Stomach (tissue), 19 donors: ENCODE results near the gene MUC5B. TPM values are rescaled to one million over a fixed set of nuclear protein-coding genes. Genes with fewer than 3 reads are reported as not detected.
A peak's percentile ranks its signal among the peaks of the same experiment; 100 is the strongest.
"Not testable (repeated sequence)": the region's sequence is repeated elsewhere in the genome, so short reads cannot be mapped to it uniquely, and the experiment has no call there.

Source experiments
- DNase-seq, 2 donors: peaks; one replicate each; pipeline versions ENCODE4 v3.0.0 to v3.0.0-alpha.2; 2013 to 2019
- H3K27ac ChIP-seq, 5 donors: fragments of 200-600 bp in 4 of 5; sonication (generic) in 4 of 5; one replicate each; pipeline ENCODE4 v1.5.1; 2013 to 2019; ENCODE audit warnings: mild to moderate bottlenecking in 1 of 5, moderate library complexity in 1 of 5
- H3K27me3 ChIP-seq, 3 donors: fragments of 200-600 bp; sonication (generic); one replicate each; pipeline ENCODE4 v1.5.1; 2017 to 2019; ENCODE audit warnings: mixed run types in 1 of 3
- H3K36me3 ChIP-seq, 4 donors: fragments of 200-600 bp; sonication (generic); 1 replicate in 3 of 4; 2 replicates in 1 of 4; pipeline ENCODE4 v1.5.1; 2016 to 2019
- H3K4me1 ChIP-seq, 4 donors: fragments of 200-600 bp; sonication (generic); one replicate each; pipeline ENCODE4 v1.5.1; 2016 to 2019
- H3K4me3 ChIP-seq, 4 donors: fragments of 200-600 bp; sonication (generic) in 3 of 4; one replicate each; pipeline ENCODE4 v1.5.1; 2016 to 2019; ENCODE audit warnings: mild to moderate bottlenecking in 1 of 4
- H3K9me3 ChIP-seq, 4 donors: fragments of 200-600 bp; sonication (generic); one replicate each; pipeline ENCODE4 v1.5.1; 2016 to 2019
- EP300 ChIP-seq: sonication (generic); formaldehyde crosslinking; IDR thresholded peaks from one replicate; pipeline ENCODE4 v1.6.1; 2017; ENCODE audit warnings: antibody characterized with exemption
- POLR2A ChIP-seq, 4 donors: fragments of 450-650 bp; IDR thresholded peaks; one replicate each; pipeline ENCODE4 v1.6.1; 2016; ENCODE audit warnings: antibody characterized with exemption in 4 of 4, control low read depth in 2 of 4, mild to moderate bottlenecking in 1 of 4, moderate library complexity in 1 of 4
- POLR2AphosphoS5 ChIP-seq, 3 donors: sonication (generic); formaldehyde crosslinking; IDR thresholded peaks; one replicate each; pipeline ENCODE4 v1.6.1; 2016; ENCODE audit warnings: antibody characterized with exemption in 3 of 3
- WGBS, 5 donors: extraction: QIAGEN DNeasy Blood & Tissue Kit in 3 of 5; methylation state at CpG; one replicate each; pipeline versions ENCODE4 v1.1.5 to v1.1.7; 2013 to 2018; 5-methylcytosine and 5-hydroxymethylcytosine counted together
- intact Hi-C: fragments of 100-400 bp; cut with DNase I; formaldehyde crosslinking; loops from one replicate; pipeline ENCODE4 v1.15.1; 2023; ENCODE audit warnings: low total_unique reads
- long read RNA-seq, 10 donors: transcript quantifications; one replicate each; lab custom pipeline, GENCODE V29; 2026
- polyA plus RNA-seq, 3 donors: library from polyadenylated mRNA; stranded (reverse); fragments of 200-250 nt; gene quantifications; one replicate each; pipeline ENCODE4 v1.2.3, GENCODE V29; 2013
- total RNA-seq, 5 donors: library from RNA; depleted of rRNA; stranded (reverse); fragments of >200 nt; gene quantifications; one replicate each; pipeline versions ENCODE4 v1.1.0 to v1.2.3, GENCODE V29; 2014 to 2016
- TF ChIP-seq, protein P1 (sequence below), 7 experiments: fragments of 450-650 bp in 4 of 7; fragments of 200-600 bp in 3 of 7; sonication (generic) in 3 of 7; IDR thresholded peaks; one replicate each; pipeline ENCODE4 v1.5.1; 2016 to 2019; ENCODE audit warnings: antibody characterized with exemption in 7 of 7, control low read depth in 2 of 7, mild to moderate bottlenecking in 1 of 7
- donor health status: healthy with polysubstance abuse.
- donor health status: Bipolar disorder and iron deficiency.
- donor health status: healthy.

MUC5B gene, protein sequence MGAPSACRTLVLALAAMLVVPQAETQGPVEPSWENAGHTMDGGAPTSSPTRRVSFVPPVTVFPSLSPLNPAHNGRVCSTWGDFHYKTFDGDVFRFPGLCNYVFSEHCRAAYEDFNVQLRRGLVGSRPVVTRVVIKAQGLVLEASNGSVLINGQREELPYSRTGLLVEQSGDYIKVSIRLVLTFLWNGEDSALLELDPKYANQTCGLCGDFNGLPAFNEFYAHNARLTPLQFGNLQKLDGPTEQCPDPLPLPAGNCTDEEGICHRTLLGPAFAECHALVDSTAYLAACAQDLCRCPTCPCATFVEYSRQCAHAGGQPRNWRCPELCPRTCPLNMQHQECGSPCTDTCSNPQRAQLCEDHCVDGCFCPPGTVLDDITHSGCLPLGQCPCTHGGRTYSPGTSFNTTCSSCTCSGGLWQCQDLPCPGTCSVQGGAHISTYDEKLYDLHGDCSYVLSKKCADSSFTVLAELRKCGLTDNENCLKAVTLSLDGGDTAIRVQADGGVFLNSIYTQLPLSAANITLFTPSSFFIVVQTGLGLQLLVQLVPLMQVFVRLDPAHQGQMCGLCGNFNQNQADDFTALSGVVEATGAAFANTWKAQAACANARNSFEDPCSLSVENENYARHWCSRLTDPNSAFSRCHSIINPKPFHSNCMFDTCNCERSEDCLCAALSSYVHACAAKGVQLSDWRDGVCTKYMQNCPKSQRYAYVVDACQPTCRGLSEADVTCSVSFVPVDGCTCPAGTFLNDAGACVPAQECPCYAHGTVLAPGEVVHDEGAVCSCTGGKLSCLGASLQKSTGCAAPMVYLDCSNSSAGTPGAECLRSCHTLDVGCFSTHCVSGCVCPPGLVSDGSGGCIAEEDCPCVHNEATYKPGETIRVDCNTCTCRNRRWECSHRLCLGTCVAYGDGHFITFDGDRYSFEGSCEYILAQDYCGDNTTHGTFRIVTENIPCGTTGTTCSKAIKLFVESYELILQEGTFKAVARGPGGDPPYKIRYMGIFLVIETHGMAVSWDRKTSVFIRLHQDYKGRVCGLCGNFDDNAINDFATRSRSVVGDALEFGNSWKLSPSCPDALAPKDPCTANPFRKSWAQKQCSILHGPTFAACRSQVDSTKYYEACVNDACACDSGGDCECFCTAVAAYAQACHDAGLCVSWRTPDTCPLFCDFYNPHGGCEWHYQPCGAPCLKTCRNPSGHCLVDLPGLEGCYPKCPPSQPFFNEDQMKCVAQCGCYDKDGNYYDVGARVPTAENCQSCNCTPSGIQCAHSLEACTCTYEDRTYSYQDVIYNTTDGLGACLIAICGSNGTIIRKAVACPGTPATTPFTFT (N-terminal part only)
- total RNA-seq (100 to 1,000 TPM in 1 of 5 donors, 10 to 100 TPM in 2, 1 to 10 TPM in 2; 5.8 to 516 (median 38.5) TPM), polyA plus RNA-seq (1 to 10 TPM in 1 of 3 donors, under 1 TPM in 2; under 0.01 to 5.4 (median 0.68) TPM)
- long read RNA-seq, donor 1: 0 reads
- long read RNA-seq, donor 2: 0 reads
- long read RNA-seq, donor 3: 0 reads
- long read RNA-seq, donor 4: 0 reads
- long read RNA-seq, donor 5, partial matches to known transcripts: 14 of 14 reads
- long read RNA-seq, donor 5, other reads (novel, unspliced or antisense): 0 of 14 reads
- long read RNA-seq, donor 6, partial matches to known transcripts: 32 of 32 reads
- long read RNA-seq, donor 6, other reads (novel, unspliced or antisense): 0 of 32 reads
- long read RNA-seq, donor 7, partial matches to known transcripts: 0 of 1 reads
- long read RNA-seq, donor 7, other reads (novel, unspliced or antisense): 0 of 1 reads
- long read RNA-seq, donor 8, partial matches to known transcripts: 46 of 47 reads
- long read RNA-seq, donor 8, other reads (novel, unspliced or antisense): 0 of 47 reads
- long read RNA-seq, donor 9, partial matches to known transcripts: 17 of 20 reads
- long read RNA-seq, donor 9, other reads (novel, unspliced or antisense): 0 of 20 reads
- long read RNA-seq, donor 10: 0 reads

DNA sequence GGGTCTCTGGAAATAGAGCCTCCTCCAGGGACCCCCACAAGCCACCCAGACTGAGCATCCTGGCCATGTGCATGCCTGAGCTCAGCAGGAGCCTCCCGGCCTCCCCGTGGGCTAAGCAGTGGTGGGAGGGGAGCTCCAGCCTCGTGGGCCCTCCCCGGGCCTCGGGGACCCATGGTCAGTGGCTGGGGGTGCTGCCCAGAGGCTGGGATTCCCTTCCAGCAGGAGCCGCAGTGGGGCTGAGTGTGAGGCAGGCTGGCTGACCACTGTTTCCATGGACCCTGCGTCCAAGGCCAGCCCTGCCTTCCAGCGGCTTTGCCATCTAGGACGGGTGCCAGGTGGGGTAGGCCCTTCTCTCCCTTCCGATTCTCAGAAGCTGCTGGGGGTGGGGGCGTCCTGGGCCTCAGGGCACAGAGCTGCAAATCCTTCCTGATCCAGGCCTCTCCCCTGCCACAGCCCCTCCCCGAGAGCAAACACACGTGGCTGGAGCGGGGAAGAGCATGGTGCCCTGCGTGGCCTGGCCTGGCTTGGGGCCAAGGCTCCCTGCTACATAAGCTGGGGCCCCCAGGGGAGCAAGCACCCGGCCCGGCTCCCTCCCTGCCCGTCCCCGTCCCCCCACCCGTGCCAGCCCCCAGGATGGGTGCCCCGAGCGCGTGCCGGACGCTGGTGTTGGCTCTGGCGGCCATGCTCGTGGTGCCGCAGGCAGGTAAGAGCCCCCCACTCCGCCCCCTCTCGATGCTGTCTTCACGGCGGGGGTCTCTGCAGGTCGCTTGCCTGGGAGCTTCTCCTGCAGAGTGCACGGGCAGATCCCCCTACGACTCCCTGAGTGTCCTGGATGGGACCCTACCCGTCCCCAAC is at the start of gene MUC5B:
Gene MUC5B (plus strand): TSS at position 576 of the 855 bp plus-strand sequence. CDS start 58 bp downstream, at position 634.
- TF ChIP-seq POLR2A (IDR thresholded peaks at IDR 0.05): no peak
- TF ChIP-seq POLR2AphosphoS5 (IDR thresholded peaks at IDR 0.05): no peak
- no peak for TF ChIP-seq EP300
- DNase-seq: peak; percentile 64 to 85
- Histone ChIP-seq H3K9me3 (no peaks in the 10 kb centered on the region), H3K36me3 (no peaks in the 10 kb centered on the region), H3K27me3 (peaks cover 9 to 97% (median 23%) of the 10 kb centered on the region in 3 donors), H3K27ac (no peak within 1 kb of the TSS), H3K4me3 (peak within 1 kb of the TSS in 1 of 4 donors; percentile 29), H3K4me1 (peaks cover 0 to 48% (median 37%) of the 10 kb centered on the region in 4 donors)
- 26 to 42% (median 29%) methylated on average over 6 to 36 of the region's 36 CpGs for WGBS, 5 donors
- intact Hi-C loops: no loop called here

DNA sequence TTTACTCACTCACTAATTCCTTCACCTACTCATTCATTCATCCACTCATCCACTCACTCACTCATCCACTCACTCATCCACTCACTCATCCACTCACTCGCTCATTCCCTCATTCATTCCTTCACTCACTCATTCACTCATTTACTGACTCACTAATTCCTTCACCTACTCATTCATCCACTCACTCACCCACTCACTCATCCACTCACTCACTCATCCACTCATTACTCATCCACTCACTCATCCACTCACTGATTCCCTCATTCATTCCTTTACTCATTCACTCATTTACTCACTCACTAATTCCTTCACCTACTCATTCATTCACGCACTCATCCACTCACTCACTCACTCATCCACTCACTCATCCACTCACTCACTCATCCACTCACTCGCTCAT is 49.5 kb upstream of the MUC5B start:
- H3K4me3 ChIP-seq, H3K9me3 ChIP-seq, H3K4me1 ChIP-seq, intact Hi-C loops, H3K27me3 ChIP-seq, DNase-seq, H3K27ac ChIP-seq: not testable (repeated sequence)
- WGBS, 5 donors: 89 to 98% (median 94%) methylated on average over 2 to 3 of the region's 3 CpGs
- peaks cover 0 to 60% (median 30%) of the 10 kb centered on the region in 4 donors for H3K36me3 ChIP-seq

DNA sequence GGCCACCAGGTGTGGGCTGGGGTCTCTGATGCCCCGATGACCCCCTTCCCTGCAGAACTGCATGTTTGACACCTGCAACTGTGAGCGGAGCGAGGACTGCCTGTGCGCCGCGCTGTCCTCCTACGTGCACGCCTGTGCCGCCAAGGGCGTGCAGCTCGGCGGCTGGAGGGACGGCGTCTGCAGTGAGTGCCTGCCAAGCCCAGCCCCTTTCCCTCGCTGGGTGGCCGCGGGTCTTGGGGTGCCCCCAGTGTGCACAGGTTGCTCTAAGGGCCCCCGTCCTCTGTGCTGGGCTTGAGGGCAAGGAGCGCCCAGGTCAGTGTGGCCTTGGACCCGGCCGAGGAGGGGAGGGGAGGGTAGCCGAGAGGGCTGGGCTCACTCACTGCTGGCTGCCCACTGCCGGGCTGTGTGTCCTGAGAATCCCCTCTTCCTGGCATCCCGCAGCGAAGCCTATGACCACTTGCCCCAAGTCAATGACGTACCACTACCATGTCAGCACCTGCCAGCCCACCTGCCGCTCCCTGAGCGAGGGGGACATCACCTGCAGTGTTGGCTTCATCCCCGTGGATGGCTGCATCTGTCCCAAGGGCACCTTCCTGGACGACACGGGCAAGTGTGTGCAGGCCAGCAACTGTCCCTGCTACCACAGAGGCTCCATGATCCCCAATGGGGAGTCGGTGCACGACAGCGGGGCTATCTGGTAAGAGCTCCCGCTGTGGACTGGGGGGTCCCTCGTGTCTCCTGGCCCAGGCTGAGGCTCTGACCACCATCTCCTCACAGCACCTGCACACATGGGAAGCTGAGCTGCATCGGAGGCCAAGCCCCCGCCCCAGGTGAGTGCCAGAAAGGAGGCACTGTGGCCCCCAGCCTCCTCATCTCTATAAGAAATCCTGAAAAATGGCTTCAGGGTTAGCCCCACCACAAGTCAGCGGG is 48.2 kb upstream of the MUC5B start:
- Histone ChIP-seq H3K4me1 (no peaks in the 10 kb centered on the region), H3K4me3 (no peak overlapping the region), H3K9me3 (no peaks in the 10 kb centered on the region), H3K27me3 (peaks cover 0 to 3% (median 0%) of the 10 kb centered on the region in 3 donors), H3K27ac (no peak overlapping the region), H3K36me3 (peaks cover 0 to 64% (median 32%) of the 10 kb centered on the region in 4 donors)
- no peak for DNase-seq
- WGBS, 5 donors: 90 to 96% (median 94%) methylated on average over 34 to 39 of the region's 39 CpGs
- peak in 1 of 3 donors; percentile 8 for TF ChIP-seq POLR2AphosphoS5 (IDR thresholded peaks at IDR 0.05)
- TF ChIP-seq, protein P1, sequence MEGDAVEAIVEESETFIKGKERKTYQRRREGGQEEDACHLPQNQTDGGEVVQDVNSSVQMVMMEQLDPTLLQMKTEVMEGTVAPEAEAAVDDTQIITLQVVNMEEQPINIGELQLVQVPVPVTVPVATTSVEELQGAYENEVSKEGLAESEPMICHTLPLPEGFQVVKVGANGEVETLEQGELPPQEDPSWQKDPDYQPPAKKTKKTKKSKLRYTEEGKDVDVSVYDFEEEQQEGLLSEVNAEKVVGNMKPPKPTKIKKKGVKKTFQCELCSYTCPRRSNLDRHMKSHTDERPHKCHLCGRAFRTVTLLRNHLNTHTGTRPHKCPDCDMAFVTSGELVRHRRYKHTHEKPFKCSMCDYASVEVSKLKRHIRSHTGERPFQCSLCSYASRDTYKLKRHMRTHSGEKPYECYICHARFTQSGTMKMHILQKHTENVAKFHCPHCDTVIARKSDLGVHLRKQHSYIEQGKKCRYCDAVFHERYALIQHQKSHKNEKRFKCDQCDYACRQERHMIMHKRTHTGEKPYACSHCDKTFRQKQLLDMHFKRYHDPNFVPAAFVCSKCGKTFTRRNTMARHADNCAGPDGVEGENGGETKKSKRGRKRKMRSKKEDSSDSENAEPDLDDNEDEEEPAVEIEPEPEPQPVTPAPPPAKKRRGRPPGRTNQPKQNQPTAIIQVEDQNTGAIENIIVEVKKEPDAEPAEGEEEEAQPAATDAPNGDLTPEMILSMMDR (IDR thresholded peaks at IDR 0.05): no peak
- intact Hi-C loops: no loop called here
